ENCODE results near the gene PPIE.

DNA sequence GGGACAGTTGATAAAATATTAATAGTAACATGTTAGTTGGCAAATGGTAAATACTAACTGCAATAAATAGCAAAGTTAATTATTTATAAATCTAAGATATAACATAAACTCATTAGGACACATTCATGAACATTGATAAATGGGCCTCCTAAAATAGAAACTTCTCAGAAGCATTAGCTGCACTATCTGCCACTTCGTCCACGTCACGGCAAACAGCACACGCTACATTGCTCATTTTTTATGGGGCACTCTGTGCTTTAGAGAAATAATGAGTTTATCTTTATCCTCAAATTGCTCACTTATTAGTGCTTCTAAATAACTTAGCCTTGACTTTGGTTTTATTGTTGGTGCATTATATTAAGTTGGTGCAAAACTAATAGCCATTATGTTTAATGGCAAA is 31.2 kb upstream of the PPIE start:
- TF ChIP-seq, protein P1, sequence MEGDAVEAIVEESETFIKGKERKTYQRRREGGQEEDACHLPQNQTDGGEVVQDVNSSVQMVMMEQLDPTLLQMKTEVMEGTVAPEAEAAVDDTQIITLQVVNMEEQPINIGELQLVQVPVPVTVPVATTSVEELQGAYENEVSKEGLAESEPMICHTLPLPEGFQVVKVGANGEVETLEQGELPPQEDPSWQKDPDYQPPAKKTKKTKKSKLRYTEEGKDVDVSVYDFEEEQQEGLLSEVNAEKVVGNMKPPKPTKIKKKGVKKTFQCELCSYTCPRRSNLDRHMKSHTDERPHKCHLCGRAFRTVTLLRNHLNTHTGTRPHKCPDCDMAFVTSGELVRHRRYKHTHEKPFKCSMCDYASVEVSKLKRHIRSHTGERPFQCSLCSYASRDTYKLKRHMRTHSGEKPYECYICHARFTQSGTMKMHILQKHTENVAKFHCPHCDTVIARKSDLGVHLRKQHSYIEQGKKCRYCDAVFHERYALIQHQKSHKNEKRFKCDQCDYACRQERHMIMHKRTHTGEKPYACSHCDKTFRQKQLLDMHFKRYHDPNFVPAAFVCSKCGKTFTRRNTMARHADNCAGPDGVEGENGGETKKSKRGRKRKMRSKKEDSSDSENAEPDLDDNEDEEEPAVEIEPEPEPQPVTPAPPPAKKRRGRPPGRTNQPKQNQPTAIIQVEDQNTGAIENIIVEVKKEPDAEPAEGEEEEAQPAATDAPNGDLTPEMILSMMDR (IDR thresholded peaks at IDR 0.05) = no peak
- no peak for TF ChIP-seq POLR2A (IDR thresholded peaks at IDR 0.05)
